UCSD-AML1 (cell line): ENCODE measurements around the gene MTR.

Source experiments
- DNase-seq: peaks from one replicate; lab custom pipeline; 2025; ENCODE audit not compliant: unreplicated experiment; lab: John Stamatoyannopoulos, UW

MTR gene

DNA sequence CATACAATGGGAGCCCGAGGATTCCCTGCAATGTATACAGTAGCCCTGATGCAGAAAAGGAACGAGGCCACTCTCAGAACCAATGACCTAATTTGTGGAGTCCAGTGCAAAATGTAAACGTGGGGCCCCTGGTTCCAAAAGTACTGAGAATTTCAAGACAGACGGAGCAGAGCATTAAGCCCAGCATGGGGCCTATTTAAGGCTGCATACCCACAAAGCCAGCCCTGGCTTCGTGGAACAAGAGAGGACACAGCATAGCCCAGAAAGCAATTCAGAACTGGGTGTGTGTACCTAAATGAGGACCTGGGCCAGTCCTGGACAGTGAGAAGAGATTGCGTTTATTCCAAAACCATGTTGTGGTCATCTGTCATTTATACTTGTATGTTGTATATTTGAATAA, 153.9 kb downstream of the MTR start:
- no peak for DNase-seq

DNA sequence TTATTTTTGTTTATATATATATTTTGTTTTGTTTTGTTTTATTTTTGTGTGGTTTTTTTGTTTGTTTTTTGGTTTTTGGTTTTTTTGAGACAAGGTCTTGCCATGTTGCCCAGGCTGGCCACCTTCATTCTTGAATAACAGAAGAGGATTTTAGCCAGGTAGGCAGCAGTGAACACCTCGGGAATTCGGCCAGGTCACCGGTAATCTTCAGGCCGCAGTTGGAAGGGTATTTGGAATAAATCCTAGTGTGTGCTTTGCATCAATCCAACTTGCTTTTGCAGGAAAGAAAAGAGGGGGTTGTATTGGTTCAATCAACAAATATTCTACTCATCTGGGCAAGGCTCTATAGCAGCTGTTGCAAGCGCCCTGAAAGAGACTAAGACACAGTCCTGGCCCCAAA, 155.3 kb downstream of the MTR start:
- DNase-seq: no peak

DNA sequence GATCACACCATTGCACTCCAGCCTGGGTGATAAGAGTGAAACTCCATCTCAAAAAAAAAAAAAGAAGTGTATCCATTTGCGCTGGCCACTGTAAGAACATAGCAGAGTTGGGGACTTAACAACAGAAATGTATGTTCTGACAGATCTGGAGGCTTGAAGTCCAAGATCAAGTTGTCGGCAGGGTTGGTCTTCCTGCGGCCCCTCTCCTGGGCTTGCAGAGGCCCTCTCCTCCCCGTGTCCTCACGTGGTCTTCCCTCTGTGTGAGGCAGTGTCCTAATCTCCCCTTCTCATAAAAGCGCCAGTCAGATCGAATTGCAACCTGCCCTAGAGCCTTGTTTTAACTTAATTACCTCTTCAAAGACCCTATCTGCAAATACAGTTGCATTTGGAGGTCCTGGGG, 156.6 kb downstream of the MTR start:
- DNase-seq: no peak

- DNase-seq: no peak
Measured at GRCh38 chr1:236952246-236953003, 157.3 kb downstream of the MTR start.

DNA sequence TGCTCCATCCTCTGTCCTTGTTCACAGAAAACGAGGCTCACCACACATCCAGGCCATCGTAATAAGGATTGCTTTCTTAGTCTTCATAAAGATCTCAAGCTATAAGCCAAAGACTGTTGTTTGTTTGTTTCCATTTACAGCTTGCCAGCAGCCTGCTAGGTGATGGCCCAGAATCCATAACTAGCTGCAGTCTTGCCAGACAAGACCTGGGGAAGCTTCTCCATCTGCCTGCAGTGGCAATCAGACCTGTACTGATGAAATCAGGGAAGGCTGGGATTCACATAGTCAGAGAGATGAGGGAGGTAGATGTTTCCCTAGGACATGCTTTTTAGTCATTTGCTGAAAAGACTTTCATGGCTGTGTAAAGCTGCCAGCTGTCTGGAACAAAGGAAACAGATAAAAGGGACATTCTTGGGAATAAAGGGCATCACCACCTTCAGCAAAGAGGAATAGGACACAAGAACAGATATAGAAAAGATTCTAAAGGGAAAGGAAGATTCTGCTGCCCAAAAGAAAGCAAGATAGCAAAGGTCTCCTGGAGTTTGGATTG, 158.1 kb downstream of the MTR start:
- DNase-seq: no peak
